Ovary (tissue), 9 donors: ENCODE measurements around the gene PLTP. TPM values are rescaled to one million over a fixed set of nuclear protein-coding genes. Genes with fewer than 3 reads are reported as not detected.

Experiments
- DNase-seq, 5 donors: peaks; one replicate each; pipeline ENCODE4 v3.0.0-alpha.2; 2019 to 2020
- H3K27ac ChIP-seq, 2 donors: fragments of 200-600 bp; one replicate each; pipeline versions ENCODE4 v1.5.1 to v1.8.0; 2019 to 2022
- H3K27me3 ChIP-seq: fragments of 200-600 bp; one replicate; pipeline ENCODE4 v1.8.0; 2022
- H3K36me3 ChIP-seq: fragments of 200-600 bp; sonication (generic); one replicate; pipeline ENCODE4 v1.5.1; 2019
- H3K4me1 ChIP-seq: one replicate; pipeline ENCODE4 v1.8.1; 2013; ENCODE audit warnings: mild to moderate bottlenecking, moderate library complexity; ENCODE audit not compliant: insufficient read depth
- H3K4me3 ChIP-seq: fragments of 200-600 bp; sonication (generic); one replicate; pipeline ENCODE4 v1.5.1; 2017
- H3K9me3 ChIP-seq, 2 donors: fragments of 200-600 bp in 1 of 2; sonication (generic) in 1 of 2; one replicate each; pipeline versions ENCODE4 v1.5.1 to v1.8.1; 2013 to 2019; ENCODE audit warnings: mild to moderate bottlenecking in 1 of 2, moderate library complexity in 1 of 2
- EP300 ChIP-seq: sonication (generic); formaldehyde crosslinking; IDR thresholded peaks from one replicate; pipeline ENCODE4 v1.6.1; 2017; ENCODE audit warnings: antibody characterized with exemption
- POLR2A ChIP-seq: fragments of 450-650 bp; IDR thresholded peaks from one replicate; pipeline ENCODE4 v1.6.1; 2017; ENCODE audit warnings: antibody characterized with exemption, mild to moderate bottlenecking, moderate library complexity
- WGBS, 3 donors: extraction: QIAGEN DNeasy Blood & Tissue Kit in 1 of 3; methylation state at CpG; one replicate each; pipeline versions ENCODE4 v1.1.5 to v1.1.7; 2013 to 2017; 5-methylcytosine and 5-hydroxymethylcytosine counted together
- intact Hi-C, 4 donors: fragments of 100-400 bp; cut with DNase I; formaldehyde crosslinking; loops; one replicate each; pipeline versions ENCODE4 v1.11.0 to v1.15.1; 2022 to 2023
- polyA plus RNA-seq, 2 donors: library from polyadenylated mRNA; stranded (reverse); fragments of 200-250 nt in 1 of 2; fragments of 350-450 nt in 1 of 2; fragmentation: Illumina TruSeq in 1 of 2; extraction: RNeasy Lipid Tissue Mini Kit (QIAGEN cat#74804) in 1 of 2; gene quantifications; one replicate each; pipeline ENCODE4 v1.2.3, GENCODE V29; 2013 to 2014
- total RNA-seq, 7 donors: library from RNA; depleted of rRNA in 2 of 7; stranded (reverse); fragments of >200 nt in 2 of 7; fragmentation: NEBNext Ultra II Directional in 3 of 7; extraction: Animal tissue kit (Norgen Biotek cat#: 25700) in 3 of 7; gene quantifications; one replicate each; pipeline versions ENCODE4 v1.1.0 to v1.2.4, GENCODE V29; 2016 to 2023
- TF ChIP-seq, protein P1 (sequence below), 3 donors: fragments of 450-650 bp in 2 of 3; fragments of 200-600 bp in 1 of 3; IDR thresholded peaks; one replicate each; pipeline versions ENCODE4 v1.5.1 to v1.8.0; 2016 to 2022; ENCODE audit warnings: antibody characterized with exemption in 3 of 3, mild to moderate bottlenecking in 1 of 3
- donor health status: DM: no; HTN: no; CAD: no; lungs with moderate emphysema.
- donor health status: DM: no; HTN: no; CAD: no.
- donor health status: Bipolar disorder and iron deficiency.
- donor health status: DM: yes; HTN: yes; CAD: no.
- donor health status: DM: no; HTN: no; CAD: no.
- donor health status: DM: yes; HTN: yes; CAD: no.

Gene PLTP
- total and polyA plus RNA-seq, 9 donors: 83.5 to 266 (median 138) TPM

DNA sequence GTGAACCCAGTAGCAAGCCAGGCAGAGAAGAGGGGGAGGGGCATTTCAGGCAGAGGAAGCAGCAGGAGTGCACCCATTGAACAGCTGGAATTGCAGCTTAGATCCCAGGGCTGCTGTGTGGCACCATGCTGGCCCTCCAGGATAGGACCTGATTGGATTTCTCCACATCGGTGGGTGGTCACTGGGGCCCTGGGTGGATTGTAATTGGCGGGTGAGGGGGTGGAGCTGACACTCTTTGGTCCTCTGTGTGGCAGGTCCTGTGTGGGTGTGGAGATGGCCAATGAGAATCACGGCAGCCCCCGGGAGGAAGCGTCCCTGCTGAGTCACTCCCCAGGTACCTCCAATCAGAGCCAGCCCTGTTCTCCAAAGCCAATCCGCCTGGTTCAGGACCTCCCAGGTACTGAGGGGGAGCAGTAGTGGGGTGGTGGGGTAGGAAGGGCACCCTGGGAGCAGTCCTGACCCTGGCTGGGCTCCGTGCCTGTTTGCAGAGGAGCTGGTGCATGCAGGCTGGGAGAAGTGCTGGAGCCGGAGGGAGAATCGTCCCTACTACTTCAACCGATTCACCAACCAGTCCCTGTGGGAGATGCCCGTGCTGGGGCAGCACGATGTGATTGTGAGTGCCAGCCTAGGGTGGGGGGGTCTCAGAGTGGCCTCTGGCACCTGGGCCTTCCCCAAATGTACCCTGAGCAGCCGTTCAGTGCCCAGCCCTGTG, 26.9 kb upstream of the PLTP start:
- H3K27ac ChIP-seq: no peak overlapping the region
- no peak overlapping the region for H3K4me3 ChIP-seq
- H3K9me3 ChIP-seq: no peaks in the 10 kb centered on the region
- no peaks in the 10 kb centered on the region for H3K36me3 ChIP-seq
- DNase-seq: peak in 1 of 5 donors; percentile 35
- intact Hi-C loops: no loop called here
- no peaks in the 10 kb centered on the region for H3K4me1 ChIP-seq
- H3K27me3 ChIP-seq: no peaks in the 10 kb centered on the region
- 84 to 86% (median 84%) methylated on average over 13 of the region's 13 CpGs for WGBS, 3 donors
- TF ChIP-seq, protein P1, sequence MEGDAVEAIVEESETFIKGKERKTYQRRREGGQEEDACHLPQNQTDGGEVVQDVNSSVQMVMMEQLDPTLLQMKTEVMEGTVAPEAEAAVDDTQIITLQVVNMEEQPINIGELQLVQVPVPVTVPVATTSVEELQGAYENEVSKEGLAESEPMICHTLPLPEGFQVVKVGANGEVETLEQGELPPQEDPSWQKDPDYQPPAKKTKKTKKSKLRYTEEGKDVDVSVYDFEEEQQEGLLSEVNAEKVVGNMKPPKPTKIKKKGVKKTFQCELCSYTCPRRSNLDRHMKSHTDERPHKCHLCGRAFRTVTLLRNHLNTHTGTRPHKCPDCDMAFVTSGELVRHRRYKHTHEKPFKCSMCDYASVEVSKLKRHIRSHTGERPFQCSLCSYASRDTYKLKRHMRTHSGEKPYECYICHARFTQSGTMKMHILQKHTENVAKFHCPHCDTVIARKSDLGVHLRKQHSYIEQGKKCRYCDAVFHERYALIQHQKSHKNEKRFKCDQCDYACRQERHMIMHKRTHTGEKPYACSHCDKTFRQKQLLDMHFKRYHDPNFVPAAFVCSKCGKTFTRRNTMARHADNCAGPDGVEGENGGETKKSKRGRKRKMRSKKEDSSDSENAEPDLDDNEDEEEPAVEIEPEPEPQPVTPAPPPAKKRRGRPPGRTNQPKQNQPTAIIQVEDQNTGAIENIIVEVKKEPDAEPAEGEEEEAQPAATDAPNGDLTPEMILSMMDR (IDR thresholded peaks at IDR 0.05): no peak
- no peak for TF ChIP-seq EP300

DNA sequence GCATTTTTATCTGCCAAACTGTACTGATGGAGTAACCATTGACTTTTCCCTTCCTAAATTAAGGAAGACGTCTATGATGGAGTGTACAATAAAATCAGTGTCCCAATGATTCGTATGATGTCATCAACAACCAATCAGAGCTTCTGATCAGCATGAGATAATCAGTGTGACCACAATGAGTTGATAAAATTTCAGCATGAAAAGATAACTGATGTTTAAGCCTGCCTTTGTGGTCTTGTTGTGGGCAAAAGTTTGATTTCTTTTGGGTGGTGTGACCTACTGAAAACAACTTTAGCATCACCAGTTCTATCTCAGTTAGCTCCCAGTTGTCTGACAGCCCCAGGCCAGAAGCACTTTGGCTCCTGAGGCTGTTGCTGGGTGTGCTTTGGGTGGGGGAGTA, 25.8 kb upstream of the PLTP start:
- DNase-seq: no peak
- Histone ChIP-seq H3K36me3 (no peaks in the 10 kb centered on the region), H3K27ac (no peak overlapping the region), H3K4me3 (no peak overlapping the region), H3K4me1 (peaks cover 2% of the 10 kb centered on the region), H3K27me3 (no peaks in the 10 kb centered on the region), H3K9me3 (no peaks in the 10 kb centered on the region)
- intact Hi-C loops: no loop called here
- TF ChIP-seq EP300 (no peak), POLR2A (no peak)
- TF ChIP-seq, protein P1 (IDR thresholded peaks at IDR 0.05): no peak
- 74 to 81% (median 78%) methylated on average over 2 of the region's 2 CpGs for WGBS, 3 donors

- no peaks in the 10 kb centered on the region for H3K36me3 ChIP-seq
- H3K4me1 ChIP-seq: peaks cover 2% of the 10 kb centered on the region
- peak overlapping the region; percentile 54 to 77 for H3K27ac ChIP-seq
- 1 to 2% (median 2%) methylated on average over 21 of the region's 21 CpGs for whole genome bisulfite sequencing, 3 donors
- no peaks in the 10 kb centered on the region for H3K9me3 ChIP-seq
- TF ChIP-seq POLR2A (peak; percentile 59), EP300 (no peak)
- TF ChIP-seq, protein P1 (IDR thresholded peaks at IDR 0.05): peak in 1 of 3 donors; percentile 16
- peak overlapping the region; percentile 67 for H3K4me3 ChIP-seq
- no peak for DNase-seq
- intact Hi-C loops: loop anchor here in 2 of 4 donors (2.0 kb wide), 2 partner anchors 35 to 45 kb away; partner anchors contain the start of genes CTSA (in 1 of the 2) and NEURL2 (in 1 of the 2)
- H3K27me3 ChIP-seq: no peaks in the 10 kb centered on the region
Measured at GRCh38 chr20:45935416-45936046, 23.6 kb upstream of the PLTP start.

- H3K27me3 ChIP-seq: no peaks in the 10 kb centered on the region
- H3K9me3 ChIP-seq: no peaks in the 10 kb centered on the region
- 0 to 1% (median 0%) methylated on average over 49 to 102 of the region's 102 CpGs for WGBS, 3 donors
- intact Hi-C loops: loop anchor here in 2 of 4 donors (1.0 to 5.0 kb wide), 4 partner anchors 36 to 98 kb away; partner anchors contain the start of genes CTSA (in 2 of the 2) and NEURL2 (in 2 of the 2)
- TF ChIP-seq EP300 (no peak), POLR2A (peak; percentile 97)
- TF ChIP-seq, protein P1 (IDR thresholded peaks at IDR 0.05): peak in 2 of 3 donors; percentile 50 to 55
- DNase-seq: peak; percentile 99 to 100 (median 99)
- peak within 1 kb of the TSS; percentile 99 to 100 for H3K27ac ChIP-seq
- peak within 1 kb of the TSS; percentile 67 for H3K4me3 ChIP-seq
- no peaks in the 10 kb centered on the region for H3K36me3 ChIP-seq
- H3K4me1 ChIP-seq: peaks cover 2% of the 10 kb centered on the region
Measured at GRCh38 chr20:45934586-45935415, 22.8 kb upstream of the PLTP start, which contains the start of gene PCIF1. Gene PCIF1, plus strand, starts transcription at chr20:45934683. Its CDS starts 4,317 bp downstream, at chr20:45939000.
